Stimulated activated CD8-positive, alpha-beta memory T cell treated with anti-CD3 and anti-CD28 coated beads, Interleukin-12 subunit alpha, Interleukin-12 subunit beta, amount 100 ng/mL, for 24 hours (primary cell): Measurements from ENCODE around the gene ZNF722.
"Not testable (repeated sequence)": the region's sequence is repeated elsewhere in the genome, so short reads cannot be mapped to it uniquely, and the experiment has no call there.

Source experiments
- DNase-seq: peaks from one replicate; pipeline ENCODE4 v3.0.0-alpha.2; 2020; ENCODE audit errors: extremely low read depth

Gene ZNF722

GRCh38 chr7:63998549-63998948 lies at the start of gene ZNF722:
TSS of gene ZNF722 (plus strand) at chr7:63998849. CDS start at chr7:63998962, 113 bp downstream.
- no peak for DNase-seq

GRCh38 chr7:63953181-63953580 lies 45.5 kb upstream of the ZNF722 start:
- no peak for DNase-seq

GRCh38 chr7:63968629-63969028 lies 30.0 kb upstream of the ZNF722 start:
- no peak for DNase-seq

- not testable (repeated sequence) for DNase-seq
These were observed 16.8 kb downstream of the ZNF722 start for GRCh38 chr7:64015496-64015895.

GRCh38 chr7:64035388-64035787 lies 36.7 kb downstream of the ZNF722 start:
- DNase-seq: no peak

- DNase-seq: no peak
These were observed 38.4 kb downstream of the ZNF722 start for GRCh38 chr7:64037095-64037494.

- no peak for DNase-seq
These were observed 46.8 kb downstream of the ZNF722 start, which contains the start of gene ZNF727 for GRCh38 chr7:64045301-64046040. TSS of gene ZNF727 (plus strand) at chr7:64045434. CDS start at chr7:64045622, 188 bp downstream.

GRCh38 chr7:64046041-64046389 lies 47.4 kb downstream of the ZNF722 start:
- no peak for DNase-seq
